ENCODE data around the gene SKP1. TPM values are rescaled to one million over a fixed set of nuclear protein-coding genes. Genes with fewer than 3 reads are reported as not detected.

The SKP1 gene
- polyA plus RNA-seq, 1 of the 3 experiments (the other 2 are of a cell fraction) = 407 TPM

DNA sequence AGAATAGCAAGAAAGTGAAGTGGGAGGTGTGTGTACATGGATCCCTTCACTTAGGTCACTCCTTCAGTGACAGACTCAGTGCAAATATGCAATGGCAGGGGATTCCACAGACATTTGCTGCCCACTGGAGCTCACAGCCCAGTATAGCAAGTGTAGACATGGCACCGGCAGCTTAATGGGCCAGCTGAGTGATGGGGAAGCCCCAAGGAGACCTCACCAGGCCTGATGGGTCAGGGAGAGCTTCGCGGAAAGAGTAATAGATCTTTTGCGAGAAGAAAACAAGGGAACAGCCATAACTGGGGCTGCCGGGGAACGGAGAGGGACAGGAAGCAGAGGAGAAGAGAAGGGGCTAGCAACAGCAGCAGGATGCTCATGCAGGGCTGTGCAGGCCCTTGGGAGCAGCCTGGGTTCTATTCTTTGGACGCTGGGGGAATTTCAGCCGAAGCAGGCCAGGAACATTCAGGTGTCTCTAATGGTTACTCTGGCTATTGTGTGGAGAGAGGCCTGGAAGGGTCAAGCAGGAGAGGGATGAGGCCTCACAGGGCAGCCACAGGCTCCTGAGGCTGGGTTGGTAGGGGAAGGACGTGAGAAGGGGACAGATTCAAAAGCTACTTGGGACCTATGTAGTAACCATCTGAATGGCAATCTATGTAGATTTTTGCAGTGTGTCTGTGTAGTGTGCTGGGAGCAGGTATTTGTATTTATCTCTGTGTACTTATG is 35.3 kb downstream of the SKP1 start:
- H3K27ac ChIP-seq (ENCODE audit: low read depth in 2 of 2, low read length in 1 of 2) = peak overlapping the region in 1 of 2 experiments; percentile 71; a peak in 2 of 4 replicates

GRCh38 chr5:134140530-134141201 is 36.1 kb downstream of the SKP1 start:
- H3K27me3 ChIP-seq (ENCODE audit: insufficient read depth) = no peaks in the 10 kb centered on the region
- no peak overlapping the region for H3K4me3 ChIP-seq (ENCODE audit: low read depth in 2 of 2, low read length in 1 of 2)
- peaks cover 24% of the 10 kb centered on the region; the same call in 1 of the 2 replicates for H3K79me2 ChIP-seq (ENCODE audit: insufficient read depth)
- no peak overlapping the region for H3K9ac ChIP-seq
- no peaks in the 10 kb centered on the region for H3K9me3 ChIP-seq
- POLR2A ChIA-PET = interaction anchor here (0.7 to 2.4 kb wide), 5 partner anchors 10 to 101 kb away, joined by 3 to 15 read pairs (median 6); no protein-coding TSS in a partner anchor
- no peak overlapping the region for H2AFZ ChIP-seq (ENCODE audit: low read depth)
- peak; percentile 80 for DNase-seq
- H3F3A ChIP-seq (replicated peaks; ENCODE audit: insufficient read depth) = peaks cover 4% of the 10 kb centered on the region
- H3K36me3 ChIP-seq (replicated peaks in 1 of 2; ENCODE audit: control insufficient read depth in 1 of 2, insufficient read depth in 2 of 2, low read length in 1 of 2) = peaks cover 10 to 74% of the 10 kb centered on the region in 2 experiments
- CTCF ChIA-PET = interaction anchor here (0.6 to 18.5 kb wide), 45 partner anchors 8 to 1343 kb away, joined by 3 to 673 read pairs (median 4); partner anchors contain the start of gene TCF7
- peaks cover 52% of the 10 kb centered on the region for H4K20me1 ChIP-seq (ENCODE audit: insufficient read depth)
- H3K4me2 ChIP-seq = no peak overlapping the region
- peak overlapping the region in 1 of 2 experiments; percentile 71; a peak in 2 of 4 replicates for H3K27ac ChIP-seq (ENCODE audit: low read depth in 2 of 2, low read length in 1 of 2)
- no peaks in the 10 kb centered on the region for H3K9me2 ChIP-seq
- peaks cover 11 to 21% of the 10 kb centered on the region in 2 experiments; a peak in 3 of 4 replicates for H3K4me1 ChIP-seq (ENCODE audit: control insufficient read depth in 1 of 2, insufficient read depth in 2 of 2, low read depth in 1 of 2, low read length in 1 of 2)
- WGBS (ENCODE audit: low lambda C conversion rate) = 53% methylated on average over 7 of the region's 8 CpGs
- TF ChIP-seq TAF1 (IDR thresholded peaks at IDR 0.05; ENCODE audit: borderline replicate concordance, low read depth, low read length) (no peak), SMC3 (IDR thresholded peaks at IDR 0.05; ENCODE audit: low read depth, low read length) (peak; percentile 87), EZH2phosphoT487 (IDR thresholded peaks at IDR 0.05; ENCODE audit: borderline replicate concordance, low read depth) (no peak), POLR2AphosphoS5 (IDR thresholded peaks at IDR 0.05; ENCODE audit: low read depth, low read length) (no peak), FOXJ3 (CRISPR knock-in tag; IDR thresholded peaks at IDR 0.05) (no peak), PBX3 (IDR thresholded peaks at IDR 0.05) (no peak), MEF2A (IDR thresholded peaks at IDR 0.05; ENCODE audit: borderline replicate concordance, low read depth) (no peak), SIN3A (IDR thresholded peaks at IDR 0.05; ENCODE audit: borderline replicate concordance, low read depth, low read length) (no peak), EP300 (IDR thresholded peaks at IDR 0.05; ENCODE audit: borderline replicate concordance in 1 of 2, low read depth in 1 of 2, low read length in 1 of 2) (no peak), TEAD4 (IDR thresholded peaks at IDR 0.05; ENCODE audit: borderline replicate concordance, insufficient read depth) (no peak), MAX (IDR thresholded peaks at IDR 0.05; ENCODE audit: low read depth) (no peak), NRF1 (IDR thresholded peaks at IDR 0.05; ENCODE audit: low read depth, low read length) (no peak), ELF1 (IDR thresholded peaks at IDR 0.05) (no peak), MXI1 (IDR thresholded peaks at IDR 0.05; ENCODE audit: low read depth, low read length) (peak; percentile 40; the same call in 1 of the 2 replicates), GATA2 (CRISPR knock-in tag; IDR thresholded peaks at IDR 0.05) (no peak), RFX5 (IDR thresholded peaks at IDR 0.05; ENCODE audit: low read length) (no peak), FOSL2 (IDR thresholded peaks at IDR 0.05; ENCODE audit: borderline replicate concordance, low read depth) (no peak), JUND (IDR thresholded peaks at IDR 0.05) (no peak)

More for the DNA sequence above, 35.3 kb downstream of the SKP1 start:
- Histone ChIP-seq H3K4me3 (ENCODE audit: low read depth in 2 of 2, low read length in 1 of 2) (no peak overlapping the region), H2AFZ (ENCODE audit: low read depth) (no peak overlapping the region), H3K9me2 (no peaks in the 10 kb centered on the region), H3K4me1 (ENCODE audit: control insufficient read depth in 1 of 2, insufficient read depth in 2 of 2, low read depth in 1 of 2, low read length in 1 of 2) (peaks cover 11 to 17% of the 10 kb centered on the region in 2 experiments; a peak in 3 of 4 replicates), H4K20me1 (ENCODE audit: insufficient read depth) (peaks cover 60% of the 10 kb centered on the region), H3K4me2 (no peak overlapping the region), H3K9ac (no peak overlapping the region), H3K36me3 (replicated peaks in 1 of 2; ENCODE audit: control insufficient read depth in 1 of 2, insufficient read depth in 2 of 2, low read length in 1 of 2) (peaks cover 16 to 73% of the 10 kb centered on the region in 2 experiments), H3K27me3 (ENCODE audit: insufficient read depth) (no peaks in the 10 kb centered on the region), H3K79me2 (ENCODE audit: insufficient read depth) (peaks cover 27% of the 10 kb centered on the region; the same call in 1 of the 2 replicates), H3F3A (replicated peaks; ENCODE audit: insufficient read depth) (peaks cover 4% of the 10 kb centered on the region), H3K9me3 (no peaks in the 10 kb centered on the region)
- TF ChIP-seq RAD21 (IDR thresholded peaks at IDR 0.05; ENCODE audit: low read length) (peak; percentile 63), RFX5 (IDR thresholded peaks at IDR 0.05; ENCODE audit: low read length) (no peak), CTCF (IDR thresholded peaks at IDR 0.05) (peak; percentile 12), SMC3 (IDR thresholded peaks at IDR 0.05; ENCODE audit: low read depth, low read length) (peak; percentile 38; the same call in 1 of the 2 replicates)
- WGBS (ENCODE audit: low lambda C conversion rate) = 89% methylated on average over 9 of the region's 9 CpGs
- CTCF ChIA-PET = interaction anchor here (0.6 to 18.5 kb wide), 27 partner anchors 8 to 1344 kb away, joined by 3 to 673 read pairs (median 7); partner anchors contain the start of gene TCF7
- DNase-seq = no peak
- POLR2A ChIA-PET = interaction anchor here (1.4 to 2.4 kb wide), 3 partner anchors 12 to 102 kb away, joined by 6 to 15 read pairs (median 9); no protein-coding TSS in a partner anchor
